ENCODE results near the gene MCM7. TPM values are rescaled to one million over a fixed set of nuclear protein-coding genes. Genes with fewer than 3 reads are reported as not detected.
A peak's percentile ranks its signal among the peaks of the same experiment; 100 is the strongest.

The MCM7 gene
- total RNA-seq, 2 donors from 2014 or later = 219 to 242 TPM

DNA sequence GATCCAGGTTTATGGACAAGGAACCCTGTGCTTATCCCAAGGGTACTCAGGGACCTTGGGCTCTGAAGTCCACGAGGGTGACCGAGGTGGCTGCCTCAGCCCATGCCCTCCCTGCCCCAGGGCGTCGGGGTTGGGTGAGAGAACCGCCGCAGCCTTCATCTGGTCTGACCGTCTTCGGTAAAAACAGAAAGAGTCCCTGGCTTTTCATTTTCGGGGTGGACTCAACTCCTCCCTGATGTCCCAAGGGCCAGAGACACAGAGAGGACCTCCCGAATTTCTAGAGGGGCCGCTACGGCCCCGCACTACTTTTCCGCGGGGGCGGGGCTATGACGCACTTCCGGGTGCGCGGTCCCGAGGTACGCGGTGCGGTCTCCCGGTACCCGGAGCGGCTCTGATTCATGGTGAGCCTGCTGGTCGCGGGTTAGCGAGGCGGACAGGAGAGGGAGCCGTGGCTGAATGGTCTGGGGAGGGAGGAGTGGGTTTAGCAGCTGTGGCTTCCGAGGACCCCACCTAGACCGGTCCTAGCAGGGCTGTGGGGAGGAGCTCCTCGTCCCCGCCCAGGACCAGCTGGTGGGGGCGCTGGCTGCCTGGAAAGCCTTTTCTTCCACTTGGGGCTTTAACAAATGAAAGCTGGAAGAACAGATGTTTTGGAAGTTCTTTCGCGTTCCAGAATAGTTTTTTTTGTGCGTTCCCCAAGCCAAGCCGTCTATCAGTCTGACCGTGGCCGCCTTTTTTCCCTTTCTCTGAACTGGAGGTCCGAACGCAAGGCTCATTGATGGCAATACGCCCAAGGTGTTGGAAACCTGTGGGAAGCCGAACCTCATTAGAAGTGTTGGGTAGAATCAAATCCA is 51.5 kb downstream of the MCM7 start, which contains the start of gene ZSCAN21:
ZSCAN21 (plus strand) TSS at position 334 of the 851 bp plus-strand sequence. CDS start 7,233 bp downstream, outside the sequence.
- Histone ChIP-seq H3K9ac (ENCODE audit: extremely low read depth, low read length, poor library complexity, severe bottlenecking) (peak within 1 kb of the TSS; percentile 76), H3K9me3 (ENCODE audit: control insufficient read depth, low read length) (no peaks in the 10 kb centered on the region), H3K4me3 (ENCODE audit: low read length) (peak within 1 kb of the TSS; percentile 99), H3K36me3 (ENCODE audit: control insufficient read depth, insufficient read depth, low read length) (peaks cover 8% of the 10 kb centered on the region), H3K27ac (ENCODE audit: low read depth, low read length) (peak within 1 kb of the TSS; percentile 85), H3K27me3 (ENCODE audit: control insufficient read depth, insufficient read depth, low read length, poor library complexity, severe bottlenecking) (no peaks in the 10 kb centered on the region), H3K4me1 (ENCODE audit: control insufficient read depth, insufficient read depth, low read length) (no peaks in the 10 kb centered on the region)
- peak within 1 kb of the TSS; percentile 98 for H3K27ac Mint-ChIP-seq
- peaks cover 4% of the 10 kb centered on the region for H3K9me3 Mint-ChIP-seq
- H3K36me3 Mint-ChIP-seq (ENCODE audit: low read depth) = peaks cover 16% of the 10 kb centered on the region
- H3K27me3 Mint-ChIP-seq (ENCODE audit: insufficient read depth) = no peaks in the 10 kb centered on the region
- WGBS, 2 experiments (ENCODE audit: insufficient coverage in 1 of 2, insufficient read length in 1 of 2) = 6 to 7% methylated on average over 23 to 47 of the region's 47 CpGs
- peak within 1 kb of the TSS; percentile 90 for H3K4me3 Mint-ChIP-seq
- peak; percentile 94 for DNase-seq
- TF ChIP-seq, protein P1, sequence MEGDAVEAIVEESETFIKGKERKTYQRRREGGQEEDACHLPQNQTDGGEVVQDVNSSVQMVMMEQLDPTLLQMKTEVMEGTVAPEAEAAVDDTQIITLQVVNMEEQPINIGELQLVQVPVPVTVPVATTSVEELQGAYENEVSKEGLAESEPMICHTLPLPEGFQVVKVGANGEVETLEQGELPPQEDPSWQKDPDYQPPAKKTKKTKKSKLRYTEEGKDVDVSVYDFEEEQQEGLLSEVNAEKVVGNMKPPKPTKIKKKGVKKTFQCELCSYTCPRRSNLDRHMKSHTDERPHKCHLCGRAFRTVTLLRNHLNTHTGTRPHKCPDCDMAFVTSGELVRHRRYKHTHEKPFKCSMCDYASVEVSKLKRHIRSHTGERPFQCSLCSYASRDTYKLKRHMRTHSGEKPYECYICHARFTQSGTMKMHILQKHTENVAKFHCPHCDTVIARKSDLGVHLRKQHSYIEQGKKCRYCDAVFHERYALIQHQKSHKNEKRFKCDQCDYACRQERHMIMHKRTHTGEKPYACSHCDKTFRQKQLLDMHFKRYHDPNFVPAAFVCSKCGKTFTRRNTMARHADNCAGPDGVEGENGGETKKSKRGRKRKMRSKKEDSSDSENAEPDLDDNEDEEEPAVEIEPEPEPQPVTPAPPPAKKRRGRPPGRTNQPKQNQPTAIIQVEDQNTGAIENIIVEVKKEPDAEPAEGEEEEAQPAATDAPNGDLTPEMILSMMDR (conservative IDR thresholded peaks at IDR 0.05) = peak; percentile 40
- H3K4me1 Mint-ChIP-seq = peaks cover 1% of the 10 kb centered on the region

DNA sequence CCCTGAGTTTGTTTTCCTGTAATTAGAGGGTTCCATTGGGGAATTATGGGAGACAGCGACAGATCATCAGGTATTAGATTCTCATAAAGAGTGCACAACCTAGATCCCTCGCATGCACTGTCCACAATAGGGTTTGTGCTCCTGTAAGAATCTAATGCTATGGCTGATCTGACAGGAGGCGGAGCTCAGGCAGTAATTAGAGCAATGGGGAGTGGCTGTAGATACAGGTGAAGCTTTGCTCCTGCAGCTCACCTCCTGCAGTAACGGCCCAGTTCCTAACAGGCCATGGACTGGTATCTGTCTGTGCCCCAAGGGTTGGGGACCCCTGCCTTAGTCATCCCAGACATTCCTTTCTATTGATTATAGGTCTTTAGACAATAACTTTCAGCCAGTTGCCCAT is 52.5 kb downstream of the MCM7 start:
- peaks cover 1% of the 10 kb centered on the region for H3K4me1 Mint-ChIP-seq
- WGBS, 2 experiments (ENCODE audit: insufficient coverage in 1 of 2, insufficient read length in 1 of 2) = 92 to 96% methylated on average over 3 to 4 of the region's 4 CpGs

DNA sequence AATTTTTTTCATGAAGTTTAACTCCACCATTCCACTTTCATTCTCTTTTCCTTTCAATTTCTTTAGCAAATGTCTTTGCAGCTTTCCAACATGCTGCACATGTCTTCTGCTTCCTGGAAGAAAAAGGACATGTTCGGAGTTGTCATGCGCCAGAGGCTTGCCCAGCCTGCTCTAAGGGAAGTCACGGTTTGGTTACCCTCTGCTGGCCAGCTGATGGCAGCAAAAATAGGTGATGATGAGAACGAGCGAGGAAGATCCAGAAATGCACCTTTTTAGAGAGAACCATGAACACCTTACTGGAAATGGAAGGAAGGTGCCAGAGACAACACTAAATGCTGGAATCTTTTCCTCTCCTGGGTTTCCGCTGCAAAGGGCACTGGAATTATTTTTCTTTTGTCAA is 56.5 kb downstream of the MCM7 start:
- Histone ChIP-seq H3K4me3 (ENCODE audit: low read length) (no peak overlapping the region), H3K9me3 (ENCODE audit: control insufficient read depth, low read length) (peaks cover 15% of the 10 kb centered on the region), H3K27me3 (ENCODE audit: control insufficient read depth, insufficient read depth, low read length, poor library complexity, severe bottlenecking) (no peaks in the 10 kb centered on the region), H3K9ac (ENCODE audit: extremely low read depth, low read length, poor library complexity, severe bottlenecking) (no peak overlapping the region), H3K36me3 (ENCODE audit: control insufficient read depth, insufficient read depth, low read length) (peaks cover 9% of the 10 kb centered on the region), H3K4me1 (ENCODE audit: control insufficient read depth, insufficient read depth, low read length) (no peaks in the 10 kb centered on the region), H3K27ac (ENCODE audit: low read depth, low read length) (no peak overlapping the region)
- Mint-ChIP-seq H3K4me3 (no peak overlapping the region), H3K27ac (no peak overlapping the region), H3K9me3 (peaks cover 21% of the 10 kb centered on the region), H3K27me3 (ENCODE audit: insufficient read depth) (no peaks in the 10 kb centered on the region), H3K36me3 (ENCODE audit: low read depth) (peaks cover 6% of the 10 kb centered on the region), H3K4me1 (peaks cover 6% of the 10 kb centered on the region)
- WGBS, 2 experiments (ENCODE audit: insufficient coverage in 1 of 2, insufficient read length in 1 of 2) = 82 to 88% methylated on average over 6 of the region's 6 CpGs
- no peak for DNase-seq
- TF ChIP-seq, protein P1 (conservative IDR thresholded peaks at IDR 0.05) = no peak

More for the DNA sequence above, 52.5 kb downstream of the MCM7 start:
- Histone ChIP-seq H3K27me3 (ENCODE audit: control insufficient read depth, insufficient read depth, low read length, poor library complexity, severe bottlenecking) (no peaks in the 10 kb centered on the region), H3K9ac (ENCODE audit: extremely low read depth, low read length, poor library complexity, severe bottlenecking) (no peak overlapping the region), H3K9me3 (ENCODE audit: control insufficient read depth, low read length) (no peaks in the 10 kb centered on the region), H3K36me3 (ENCODE audit: control insufficient read depth, insufficient read depth, low read length) (peaks cover 4% of the 10 kb centered on the region), H3K4me1 (ENCODE audit: control insufficient read depth, insufficient read depth, low read length) (no peaks in the 10 kb centered on the region), H3K4me3 (ENCODE audit: low read length) (no peak overlapping the region), H3K27ac (ENCODE audit: low read depth, low read length) (no peak overlapping the region)
- Mint-ChIP-seq H3K27ac (no peak overlapping the region), H3K27me3 (ENCODE audit: insufficient read depth) (no peaks in the 10 kb centered on the region), H3K9me3 (peaks cover 9% of the 10 kb centered on the region), H3K4me3 (peak overlapping the region; percentile 90), H3K36me3 (ENCODE audit: low read depth) (peaks cover 11% of the 10 kb centered on the region)
- no peak for DNase-seq
- TF ChIP-seq, protein P1 (conservative IDR thresholded peaks at IDR 0.05) = no peak

Small RNA genes lying within 50 kb of the gene (microRNA-seq; reads per million reads assigned to microRNA genes)
- gene MIR106B (ENCODE audit: borderline microRNAs expressed) (1,263 reads per million, percentile 94 among the genes with 10 or more reads in this experiment), gene MIR25 (ENCODE audit: borderline microRNAs expressed) (128 reads per million, percentile 76 among the genes with 10 or more reads in this experiment), gene MIR93 (ENCODE audit: borderline microRNAs expressed) (1,949 reads per million, percentile 96 among the genes with 10 or more reads in this experiment)

Other genes starting within 250 kb of the MCM7 start
- not detected for gene OR2AE1, start 224.4 kb downstream of the MCM7 start, total RNA-seq
- gene TRIM4, start 181.9 kb downstream of the MCM7 start, total RNA-seq = 10 to 100 TPM; 10.5 to 13.2 TPM
- gene GJC3, start 171.8 kb downstream of the MCM7 start, total RNA-seq = 1 to 10 TPM in 1 of 2 donors, under 1 TPM in 1; 0.82 to 1.4 TPM
- not detected for gene AZGP1, start 125.4 kb downstream of the MCM7 start, total RNA-seq
- gene ZKSCAN1, start 85.8 kb downstream of the MCM7 start, total RNA-seq = 10 to 100 TPM; 57.1 to 68.0 TPM
- 10 to 100 TPM; 22.7 to 25.1 TPM for gene ZSCAN21, start 51.6 kb downstream of the MCM7 start, total RNA-seq
- 10 to 100 TPM; 32.8 to 39.9 TPM for gene ZNF3, start 19.7 kb downstream of the MCM7 start, total RNA-seq
- gene COPS6, start 12.4 kb downstream of the MCM7 start, total RNA-seq = 100 to 1,000 TPM; 109 to 121 TPM
- gene AP4M1, start 246 bp upstream of the MCM7 start, total RNA-seq = 10 to 100 TPM; 26.3 to 31.5 TPM
- 100 to 1,000 TPM in 1 of 2 donors, 10 to 100 TPM in 1; 83.1 to 113 TPM for gene TAF6, start 18.0 kb upstream of the MCM7 start, total RNA-seq
- 10 to 100 TPM; 16.2 to 19.4 TPM for gene CNPY4, start 18.2 kb upstream of the MCM7 start, total RNA-seq
- gene MBLAC1, start 25.6 kb upstream of the MCM7 start, total RNA-seq = 1 to 10 TPM; 1.3 to 1.4 TPM
- gene LAMTOR4, start 47.5 kb upstream of the MCM7 start, total RNA-seq = 100 to 1,000 TPM; 155 to 188 TPM
- gene TRAPPC14, start 57.3 kb upstream of the MCM7 start, total RNA-seq = 10 to 100 TPM; 24.7 to 30.0 TPM
- 1 to 10 TPM; 3.7 to 3.8 TPM for gene GAL3ST4, start 67.2 kb upstream of the MCM7 start, total RNA-seq
- 10 to 100 TPM; 39.3 to 56.1 TPM for gene GPC2, start 76.0 kb upstream of the MCM7 start, total RNA-seq
- gene STAG3, start 76.5 kb upstream of the MCM7 start, total RNA-seq = 1 to 10 TPM; 1.2 to 3.3 TPM
- not detected for gene PVRIG, start 118.6 kb upstream of the MCM7 start, total RNA-seq
- gene SPDYE3, start 206.3 kb upstream of the MCM7 start, total RNA-seq = not detected